Right atrium auricular region (tissue), 2 donors: ENCODE measurements around the gene PAM16. TPM values are rescaled to one million over a fixed set of nuclear protein-coding genes. Genes with fewer than 3 reads are reported as not detected.

Source experiments
- DNase-seq: peaks from one replicate; pipeline ENCODE4 v3.0.0-alpha.2; 2019; ENCODE audit warnings: low spot score
- H3K27ac ChIP-seq, 2 donors: fragments of 200-600 bp; sonication (generic); 1 replicate in 1 of 2; 2 replicates in 1 of 2; pipeline ENCODE4 v1.5.1; 2016 to 2019
- H3K27me3 ChIP-seq, 2 donors: fragments of 200-600 bp; sonication (generic); one replicate each; pipeline versions ENCODE4 v1.5.1 to v1.6.0; 2017 to 2019
- H3K36me3 ChIP-seq: fragments of 200-600 bp; sonication (generic); one replicate; pipeline ENCODE4 v1.5.1; 2016
- H3K4me1 ChIP-seq, 2 donors: fragments of 200-600 bp; sonication (generic); one replicate each; pipeline versions ENCODE4 v1.5.1 to v1.6.0; 2017 to 2019
- H3K4me3 ChIP-seq, 2 donors: fragments of 200-600 bp; sonication (generic); 1 replicate in 1 of 2; 2 replicates in 1 of 2; pipeline ENCODE4 v1.5.1; 2017 to 2019; ENCODE audit warnings: mild to moderate bottlenecking in 1 of 2, moderate library complexity in 1 of 2
- H3K9me3 ChIP-seq, 2 donors: fragments of 200-600 bp; sonication (generic); one replicate each; pipeline ENCODE4 v1.5.1; 2019
- CTCF ChIP-seq, 2 donors: fragments of 200-600 bp; sonication (generic); IDR thresholded peaks; one replicate each; pipeline ENCODE4 v1.5.1; 2019; ENCODE audit warnings: antibody characterized with exemption in 2 of 2
- total RNA-seq, 2 donors: library from RNA; depleted of rRNA; stranded (reverse); fragments of >200 nt; gene quantifications; one replicate each; pipeline ENCODE4 v1.1.0, GENCODE V29; 2016

Gene PAM16
- total RNA-seq, 2 donors from 2014 or later, result 54.6 to 85.7 TPM

GRCh38 chr16:4309833-4310266 lies 41.3 kb downstream of the PAM16 start:
- Histone ChIP-seq H3K4me3 (no peak overlapping the region), H3K27ac (peak overlapping the region; percentile 45 to 62), H3K4me1 (peaks cover 0 to 41% of the 10 kb centered on the region in 2 donors), H3K9me3 (no peaks in the 10 kb centered on the region), H3K36me3 (no peaks in the 10 kb centered on the region), H3K27me3 (no peaks in the 10 kb centered on the region)
- DNase-seq, result no peak
- TF ChIP-seq CTCF (IDR thresholded peaks at IDR 0.05), result peak; percentile 49 to 69

- peak overlapping the region; percentile 45 to 62 for H3K27ac ChIP-seq
- DNase-seq, result no peak
- H3K36me3 ChIP-seq, result no peaks in the 10 kb centered on the region
- no peak for TF ChIP-seq CTCF (IDR thresholded peaks at IDR 0.05)
- H3K27me3 ChIP-seq, result no peaks in the 10 kb centered on the region
- no peaks in the 10 kb centered on the region for H3K9me3 ChIP-seq
- H3K4me3 ChIP-seq, result no peak overlapping the region
- H3K4me1 ChIP-seq, result peaks cover 0 to 35% of the 10 kb centered on the region in 2 donors
Measured at GRCh38 chr16:4309102-4309832, 41.9 kb downstream of the PAM16 start.

- H3K36me3 ChIP-seq, result no peaks in the 10 kb centered on the region
- H3K4me1 ChIP-seq, result peaks cover 0 to 27% of the 10 kb centered on the region in 2 donors
- H3K4me3 ChIP-seq, result peak overlapping the region; percentile 50 to 57
- no peaks in the 10 kb centered on the region for H3K9me3 ChIP-seq
- no peak for TF ChIP-seq CTCF (IDR thresholded peaks at IDR 0.05)
- DNase-seq, result peak; percentile 96
- peak overlapping the region; percentile 78 to 91 for H3K27ac ChIP-seq
- no peaks in the 10 kb centered on the region for H3K27me3 ChIP-seq
Measured at GRCh38 chr16:4307215-4308037, 43.7 kb downstream of the PAM16 start.

GRCh38 chr16:4306470-4307214 lies 44.5 kb downstream of the PAM16 start:
- Histone ChIP-seq H3K4me3 (peak overlapping the region; percentile 50 to 57), H3K9me3 (no peaks in the 10 kb centered on the region), H3K4me1 (peaks cover 0 to 27% of the 10 kb centered on the region in 2 donors), H3K27me3 (no peaks in the 10 kb centered on the region), H3K27ac (peak overlapping the region; percentile 78 to 91), H3K36me3 (no peaks in the 10 kb centered on the region)
- TF ChIP-seq CTCF (IDR thresholded peaks at IDR 0.05), result no peak
- no peak for DNase-seq

- H3K27me3 ChIP-seq, result no peaks in the 10 kb centered on the region
- H3K4me1 ChIP-seq, result peaks cover 0 to 26% of the 10 kb centered on the region in 2 donors
- no peaks in the 10 kb centered on the region for H3K9me3 ChIP-seq
- no peak for DNase-seq
- H3K27ac ChIP-seq, result no peak overlapping the region
- no peaks in the 10 kb centered on the region for H3K36me3 ChIP-seq
- H3K4me3 ChIP-seq, result no peak overlapping the region
- TF ChIP-seq CTCF (IDR thresholded peaks at IDR 0.05), result no peak
Measured at GRCh38 chr16:4303973-4304372, 47.1 kb downstream of the PAM16 start.
